GM12878 (cell line): Measurements from ENCODE around the gene H6PD. TPM values are rescaled to one million over a fixed set of nuclear protein-coding genes. Genes with fewer than 3 reads are reported as not detected.

ENCODE experiments used
- ATAC-seq: fragments of 200-7000 bp; cut with Tn5 transposase; 3 replicates; pipeline ENCODE4 v1.9.1; 2020; ENCODE audit warnings: mild to moderate bottlenecking, moderate library complexity
- BruUV-seq: library from RNA; stranded (reverse); fragments of 400-500 nt; replicated peaks from 2 replicates; lab custom pipeline; 2021; lab: Mats Ljungman, UMichigan
- CTCF ChIA-PET: fragments of 300-600 bp; sonication (Branson Sonifier 250); formaldehyde crosslinking; extraction: SDS; loops from one replicate; lab custom pipeline; 2021; ENCODE audit warnings: inconsistent platforms; lab: Yijun Ruan, JAX
- POLR2A ChIA-PET: fragments of 350-600 bp; formaldehyde crosslinking; extraction: SDS; loops from one replicate; lab custom pipeline; 2021; ENCODE audit warnings: inconsistent platforms; lab: Charles Lee
- RAD21 ChIA-PET: fragments of 300-600 bp; sonication (Branson Sonifier 250); formaldehyde crosslinking; loops from one replicate; lab custom pipeline; 2023; ENCODE audit warnings: antibody characterized with exemption; ENCODE audit not compliant: unreplicated experiment; lab: Charles Lee
- SMC1A ChIA-PET: fragments of 300-600 bp; sonication (Branson Sonifier 250); formaldehyde crosslinking; loops from one replicate; lab custom pipeline; 2023; ENCODE audit not compliant: unreplicated experiment, uncharacterized antibody; lab: Charles Lee
- DNase-seq: peaks from one replicate; pipeline ENCODE4 v3.0.0-alpha.2; 2011; ENCODE audit warnings: low read depth, low spot score
- FAIRE-seq: peaks from 3 replicates; lab custom pipeline; 2011; peaks lifted over from hg19 to GRCh38; lab: Jason Lieb, UNC
- H2AFZ ChIP-seq: 2 replicates; pipeline ENCODE4 v1.6.0; 2011; ENCODE audit warnings: low read depth, low read length, control low read depth; ENCODE audit not compliant: control insufficient read depth
- H3K27ac ChIP-seq: 2 replicates; pipeline ENCODE4 v1.5.1; 2011; ENCODE audit warnings: control low read depth; ENCODE audit not compliant: control insufficient read depth, insufficient read depth
- H3K27me3 ChIP-seq, 2 experiments: replicated peaks in 1 of 2; 2 replicates each; pipeline versions ENCODE4 v1.6.0 to v1.6.1; 2011; ENCODE audit warnings: low read length in 1 of 2; ENCODE audit not compliant: control insufficient read depth in 2 of 2, insufficient read depth in 2 of 2
- H3K36me3 ChIP-seq, 2 experiments: 2 replicates each; pipeline ENCODE4 v1.5.1; 2011; ENCODE audit warnings: low read length in 1 of 2; ENCODE audit not compliant: control insufficient read depth in 2 of 2, insufficient read depth in 2 of 2
- H3K4me1 ChIP-seq: 2 replicates; pipeline ENCODE4 v1.6.1; 2011; ENCODE audit warnings: mild to moderate bottlenecking, low read length, moderate library complexity, mixed read lengths; ENCODE audit not compliant: control insufficient read depth, insufficient read depth
- H3K4me2 ChIP-seq: 2 replicates; pipeline ENCODE4 v1.6.0; 2011; ENCODE audit warnings: control low read depth; ENCODE audit not compliant: control insufficient read depth, insufficient read depth
- H3K4me3 ChIP-seq: fragments of 200-600 bp; sonication (generic); 2 replicates; pipeline ENCODE4 v1.5.1; 2016
- H3K79me2 ChIP-seq: 2 replicates; pipeline ENCODE4 v1.6.0; 2011; ENCODE audit warnings: low read length; ENCODE audit not compliant: control insufficient read depth, insufficient read depth
- H3K9ac ChIP-seq: 2 replicates; pipeline ENCODE4 v1.8.0; 2011; ENCODE audit warnings: low read length, control low read depth, mixed read lengths; ENCODE audit not compliant: control insufficient read depth, insufficient read depth
- H3K9me3 ChIP-seq: replicated peaks from 3 replicates; pipeline ENCODE4 v1.5.1; 2011; ENCODE audit warnings: mild to moderate bottlenecking, low read length; ENCODE audit not compliant: control insufficient read depth, insufficient read depth
- H4K20me1 ChIP-seq: 2 replicates; pipeline ENCODE4 v1.6.0; 2011; ENCODE audit not compliant: control insufficient read depth, insufficient read depth
- ETV6 ChIP-seq, 2 experiments: fragments of 450-650 bp in 1 of 2; IDR thresholded peaks in 1 of 2; conservative IDR thresholded peaks in 1 of 2; 2 replicates each; pipeline ENCODE4 v1.6.1; 2014; ENCODE audit warnings: antibody characterized with exemption in 1 of 2, borderline replicate concordance in 1 of 2, low read depth in 1 of 2, mild to moderate bottlenecking in 1 of 2, moderate library complexity in 1 of 2
- GABPA ChIP-seq: IDR thresholded peaks from 2 replicates; pipeline ENCODE4 v1.6.1; 2014; ENCODE audit warnings: antibody characterized with exemption, low read depth, mild to moderate bottlenecking, inconsistent platforms
- JUNB ChIP-seq: IDR thresholded peaks from 2 replicates; pipeline ENCODE4 v1.6.1; 2016; ENCODE audit warnings: antibody characterized with exemption, mild to moderate bottlenecking
- KLF5 ChIP-seq: fragments of 450-650 bp; IDR thresholded peaks from 2 replicates; pipeline ENCODE4 v1.6.1; 2014; ENCODE audit warnings: mild to moderate bottlenecking; ENCODE audit not compliant: partially characterized antibody
- NR2F1 ChIP-seq: fragments of 450-650 bp; conservative IDR thresholded peaks from 2 replicates; pipeline ENCODE4 v1.6.1; 2017; ENCODE audit warnings: mild to moderate bottlenecking
- SIN3A ChIP-seq: IDR thresholded peaks from 2 replicates; pipeline ENCODE4 v1.6.1; 2012; ENCODE audit warnings: low read depth, low read length, improper control_type of control experiment
- TBL1XR1 ChIP-seq: IDR thresholded peaks from 2 replicates; pipeline ENCODE4 v1.6.1; 2012; ENCODE audit warnings: low read depth, low read length, improper control_type of control experiment
- WGBS: methylation state at CpG from one replicate; pipeline ENCODE4 v1.1.6; 2016; ENCODE audit warnings: low lambda C conversion rate; ENCODE audit not compliant: insufficient replicate concordance, insufficient coverage; ENCODE audit errors: missing lambda C conversion rate; 5-methylcytosine and 5-hydroxymethylcytosine counted together
- in situ Hi-C: fragments of 300-500 bp; cut with MboI; formaldehyde crosslinking; loops from 9 replicates; pipeline ENCODE4 v1.14.3; 2018; ENCODE audit warnings: mixed read lengths
- intact Hi-C: fragments of 100-400 bp; cut with micrococcal nuclease; formaldehyde crosslinking; loops from one replicate; pipeline ENCODE4 v1.14.2; 2022; ENCODE audit not compliant: unreplicated experiment
- polyA plus RNA-seq, 11 experiments: library from polyadenylated mRNA; depleted of rRNA in 4 of 11; unstranded in 6 of 11; stranded (reverse) in 5 of 11; fragments of >200 nt; fragmentation: Nextera tagmentation in 4 of 11; fragmentation: Illumina TruSeq in 1 of 11; extraction: Ambion mirVana in 4 of 11; extraction: Trizol in 1 of 11; gene quantifications; 1 replicate in 1 of 11; 2 replicates in 10 of 11; pipeline versions ENCODE4 v1.2.1 to v1.2.3, GENCODE V29; 2011 to 2016; ENCODE audit warnings: inconsistent platforms in 2 of 11, missing spikeins in 2 of 11, low read depth in 1 of 11
- total RNA-seq, 4 experiments: library from RNA; depleted of rRNA in 3 of 4; stranded (reverse); fragments of >200 nt in 3 of 4; fragmentation: Illumina TruSeq in 1 of 4; extraction: Trizol in 1 of 4; gene quantifications; 2 replicates each; pipeline versions ENCODE4 v1.2.1 to v1.2.3, GENCODE V29; 2013 to 2021
- TF ChIP-seq, protein P1 (sequence below): fragments of 450-650 bp; IDR thresholded peaks from 2 replicates; pipeline ENCODE4 v1.6.1; 2014; ENCODE audit warnings: mild to moderate bottlenecking
- TF ChIP-seq, protein P2 (sequence below): IDR thresholded peaks from 2 replicates; pipeline ENCODE4 v1.6.1; 2011; ENCODE audit warnings: borderline replicate concordance, low read depth, mild to moderate bottlenecking, moderate library complexity, low read length; ENCODE audit not compliant: insufficient read depth, poor library complexity, severe bottlenecking
- TF ChIP-seq, protein P3 (sequence below): IDR thresholded peaks from 2 replicates; pipeline ENCODE4 v1.6.1; 2011; ENCODE audit warnings: mild to moderate bottlenecking, low read depth, low read length, moderate library complexity; ENCODE audit not compliant: insufficient replicate concordance

Gene H6PD
- total and polyA plus RNA-seq, 10 of the 15 experiments (the other 5 are each of a cell fraction or from before 2014, with no cell fraction given), result 1.2 to 20.7 (median 7.7) TPM

DNA sequence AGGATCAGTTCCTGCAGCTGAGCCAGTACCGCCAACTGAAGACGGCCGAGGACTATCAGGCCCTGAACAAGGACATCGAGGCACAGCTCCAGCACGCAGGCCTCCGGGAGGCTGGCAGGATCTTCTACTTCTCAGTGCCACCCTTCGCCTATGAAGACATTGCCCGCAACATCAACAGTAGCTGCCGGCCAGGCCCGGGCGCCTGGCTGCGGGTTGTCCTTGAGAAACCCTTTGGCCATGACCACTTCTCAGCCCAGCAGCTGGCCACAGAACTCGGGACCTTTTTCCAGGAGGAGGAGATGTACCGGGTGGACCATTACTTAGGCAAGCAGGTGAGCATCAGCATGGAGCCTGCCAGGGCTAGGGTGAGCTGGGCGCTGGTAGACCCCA lies 10.7 kb downstream of the H6PD start:
- ChIA-PET CTCF (interaction anchor here (0.8 to 1.7 kb wide), 5 partner anchors 11 to 44 kb away, joined by 3 to 4 read pairs (median 3); partner anchors contain the start of gene H6PD), POLR2A (interaction anchor here (0.5 kb wide), 1 partner anchor 103 kb away, joined by 3 read pairs; no protein-coding TSS in a partner anchor), SMC1A (interaction anchor here (1.4 kb wide), 1 partner anchor 9 kb away, joined by 4 read pairs; no protein-coding TSS in a partner anchor), RAD21 (interaction anchor here (1.2 kb wide), 2 partner anchors 44 to 135 kb away, joined by 3 read pairs; no protein-coding TSS in a partner anchor)
- Histone ChIP-seq H3K9me3 (no peaks in the 10 kb centered on the region), H4K20me1 (no peaks in the 10 kb centered on the region), H3K27ac (no peak overlapping the region), H3K4me1 (peaks cover 2% of the 10 kb centered on the region; the same call in 1 of the 2 replicates), H3K27me3 (no peaks in the 10 kb centered on the region), H3K79me2 (no peaks in the 10 kb centered on the region), H3K4me3 (no peak overlapping the region), H3K9ac (no peak overlapping the region), H3K36me3 (no peaks in the 10 kb centered on the region; a peak in 1 of 4 replicates), H2AFZ (no peak overlapping the region), H3K4me2 (no peak overlapping the region)
- TF ChIP-seq, protein P1, sequence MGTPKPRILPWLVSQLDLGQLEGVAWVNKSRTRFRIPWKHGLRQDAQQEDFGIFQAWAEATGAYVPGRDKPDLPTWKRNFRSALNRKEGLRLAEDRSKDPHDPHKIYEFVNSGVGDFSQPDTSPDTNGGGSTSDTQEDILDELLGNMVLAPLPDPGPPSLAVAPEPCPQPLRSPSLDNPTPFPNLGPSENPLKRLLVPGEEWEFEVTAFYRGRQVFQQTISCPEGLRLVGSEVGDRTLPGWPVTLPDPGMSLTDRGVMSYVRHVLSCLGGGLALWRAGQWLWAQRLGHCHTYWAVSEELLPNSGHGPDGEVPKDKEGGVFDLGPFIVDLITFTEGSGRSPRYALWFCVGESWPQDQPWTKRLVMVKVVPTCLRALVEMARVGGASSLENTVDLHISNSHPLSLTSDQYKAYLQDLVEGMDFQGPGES, result no peak
- no peak for TF ChIP-seq JUNB
- intact Hi-C loops (no loop called here), in situ Hi-C loops (no loop called here)
- ATAC-seq (no peak), FAIRE-seq (no peak), DNase-seq (no peak)
- 88% methylated on average over 15 of the region's 15 CpGs for WGBS
- BruUV-seq, result no TSS peak

DNA sequence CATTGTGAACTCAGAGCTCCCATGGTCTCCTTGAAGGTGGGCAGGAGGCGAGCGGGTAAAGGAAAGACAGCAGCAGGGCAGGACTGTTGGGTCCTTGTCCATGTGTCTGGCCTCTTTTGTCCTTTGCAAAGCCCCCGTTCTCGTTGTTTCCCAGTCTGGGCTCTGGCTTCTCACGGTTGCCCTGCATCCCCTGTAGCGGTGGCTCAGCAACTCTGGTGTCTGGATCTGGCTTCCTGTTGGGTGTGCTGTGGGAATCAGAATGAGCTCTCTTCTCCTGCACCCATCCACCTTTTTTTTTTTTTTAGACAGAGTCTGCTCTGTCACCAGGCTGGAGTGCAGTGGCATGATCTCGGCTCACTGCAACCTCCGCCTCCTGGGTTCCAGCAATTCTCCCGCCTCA lies 11.1 kb downstream of the H6PD start:
- DNase-seq (no peak), ATAC-seq (no peak), FAIRE-seq (no peak)
- WGBS, result 83% methylated on average over 9 of the region's 9 CpGs
- POLR2A ChIA-PET, result interaction anchor here (0.7 kb wide), 1 partner anchor 28 kb away, joined by 7 read pairs; no protein-coding TSS in a partner anchor
- Histone ChIP-seq H3K27me3 (no peaks in the 10 kb centered on the region), H3K27ac (no peak overlapping the region), H3K36me3 (no peaks in the 10 kb centered on the region; a peak in 1 of 4 replicates), H3K4me2 (no peak overlapping the region), H3K4me1 (no peaks in the 10 kb centered on the region), H4K20me1 (no peaks in the 10 kb centered on the region), H3K4me3 (no peak overlapping the region), H3K79me2 (no peaks in the 10 kb centered on the region), H3K9me3 (no peaks in the 10 kb centered on the region), H2AFZ (no peak overlapping the region), H3K9ac (no peak overlapping the region)
- CTCF ChIA-PET, result interaction anchor here (0.8 to 1.7 kb wide), 4 partner anchors 10 to 135 kb away, joined by 3 to 4 read pairs (median 4); no protein-coding TSS in a partner anchor
- in situ Hi-C loops (no loop called here), intact Hi-C loops (no loop called here)
- RAD21 ChIA-PET, result interaction anchor here (1.2 kb wide), 1 partner anchor 43 kb away, joined by 3 read pairs; no protein-coding TSS in a partner anchor
- no TSS peak for BruUV-seq
- SMC1A ChIA-PET, result no interaction called here
- TF ChIP-seq NR2F1 (no peak), SIN3A (no peak), TBL1XR1 (no peak), ETV6 (conservative IDR thresholded peaks at IDR 0.05 in 1 of 2, IDR thresholded peaks at IDR 0.05 in 1 of 2; ENCODE audit: borderline replicate concordance in 1 of 2, low read depth in 1 of 2) (no peak), KLF5 (no peak), GABPA (no peak)
- TF ChIP-seq, protein P2, sequence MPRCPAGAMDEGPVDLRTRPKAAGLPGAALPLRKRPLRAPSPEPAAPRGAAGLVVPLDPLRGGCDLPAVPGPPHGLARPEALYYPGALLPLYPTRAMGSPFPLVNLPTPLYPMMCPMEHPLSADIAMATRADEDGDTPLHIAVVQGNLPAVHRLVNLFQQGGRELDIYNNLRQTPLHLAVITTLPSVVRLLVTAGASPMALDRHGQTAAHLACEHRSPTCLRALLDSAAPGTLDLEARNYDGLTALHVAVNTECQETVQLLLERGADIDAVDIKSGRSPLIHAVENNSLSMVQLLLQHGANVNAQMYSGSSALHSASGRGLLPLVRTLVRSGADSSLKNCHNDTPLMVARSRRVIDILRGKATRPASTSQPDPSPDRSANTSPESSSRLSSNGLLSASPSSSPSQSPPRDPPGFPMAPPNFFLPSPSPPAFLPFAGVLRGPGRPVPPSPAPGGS, result no peak
- TF ChIP-seq, protein P3, sequence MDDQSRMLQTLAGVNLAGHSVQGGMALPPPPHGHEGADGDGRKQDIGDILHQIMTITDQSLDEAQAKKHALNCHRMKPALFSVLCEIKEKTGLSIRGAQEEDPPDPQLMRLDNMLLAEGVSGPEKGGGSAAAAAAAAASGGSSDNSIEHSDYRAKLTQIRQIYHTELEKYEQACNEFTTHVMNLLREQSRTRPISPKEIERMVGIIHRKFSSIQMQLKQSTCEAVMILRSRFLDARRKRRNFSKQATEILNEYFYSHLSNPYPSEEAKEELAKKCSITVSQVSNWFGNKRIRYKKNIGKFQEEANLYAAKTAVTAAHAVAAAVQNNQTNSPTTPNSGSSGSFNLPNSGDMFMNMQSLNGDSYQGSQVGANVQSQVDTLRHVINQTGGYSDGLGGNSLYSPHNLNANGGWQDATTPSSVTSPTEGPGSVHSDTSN, result no peak
